ENCODE results near the gene IL2. TPM values are rescaled to one million over a fixed set of nuclear protein-coding genes. Genes with fewer than 3 reads are reported as not detected.

The IL2 gene
- total RNA-seq: not detected
- long read RNA-seq, donor 1: 0 reads
- long read RNA-seq, donor 2: 0 reads

DNA sequence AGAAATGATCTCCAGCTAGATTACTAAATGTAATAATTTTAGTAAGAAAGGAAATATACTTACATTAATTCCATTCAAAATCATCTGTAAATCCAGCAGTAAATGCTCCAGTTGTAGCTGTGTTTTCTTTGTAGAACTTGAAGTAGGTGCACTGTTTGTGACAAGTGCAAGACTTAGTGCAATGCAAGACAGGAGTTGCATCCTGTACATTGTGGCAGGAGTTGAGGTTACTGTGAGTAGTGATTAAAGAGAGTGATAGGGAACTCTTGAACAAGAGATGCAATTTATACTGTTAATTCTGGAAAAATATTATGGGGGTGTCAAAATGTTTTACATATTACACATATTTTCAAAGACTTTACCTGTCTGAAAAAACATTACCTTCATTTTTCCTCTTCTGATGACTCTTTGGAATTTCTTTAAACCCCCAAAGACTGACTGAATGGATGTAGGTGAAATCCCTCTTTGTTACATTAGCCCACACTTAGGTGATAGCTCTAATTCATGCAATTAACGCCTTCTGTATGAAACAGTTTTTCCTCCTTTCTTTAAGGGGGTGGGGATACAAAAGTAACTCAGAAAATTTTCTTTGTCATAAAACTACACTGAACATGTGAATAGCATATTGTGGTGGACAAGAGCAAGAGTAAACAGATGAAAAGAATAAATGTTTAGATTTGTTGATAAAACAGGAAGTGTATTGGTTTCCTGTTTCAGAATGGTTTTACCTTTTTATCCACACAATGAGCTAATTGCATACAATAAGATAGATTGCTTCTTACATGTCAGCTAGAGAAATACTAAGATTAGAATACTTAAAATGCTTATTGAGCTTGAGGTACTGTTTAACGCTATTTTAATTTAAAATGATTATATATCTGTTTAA, at the start of gene IL2:
Gene IL2, minus strand, starts transcription at position 495 of the 886 bp plus-strand sequence. Its CDS starts 285 bp downstream, at position 210.
- no peaks in the 10 kb centered on the region for H3K9me3 ChIP-seq
- H3K4me1 ChIP-seq (ENCODE audit: low read depth): no peaks in the 10 kb centered on the region
- intact Hi-C loops (cut with DNase I, micrococcal nuclease): no loop called here
- no peak for DNase-seq
- H3K36me3 ChIP-seq (ENCODE audit: low read depth): no peaks in the 10 kb centered on the region
- ATAC-seq: peak; percentile 59
- TF ChIP-seq, protein P1, sequence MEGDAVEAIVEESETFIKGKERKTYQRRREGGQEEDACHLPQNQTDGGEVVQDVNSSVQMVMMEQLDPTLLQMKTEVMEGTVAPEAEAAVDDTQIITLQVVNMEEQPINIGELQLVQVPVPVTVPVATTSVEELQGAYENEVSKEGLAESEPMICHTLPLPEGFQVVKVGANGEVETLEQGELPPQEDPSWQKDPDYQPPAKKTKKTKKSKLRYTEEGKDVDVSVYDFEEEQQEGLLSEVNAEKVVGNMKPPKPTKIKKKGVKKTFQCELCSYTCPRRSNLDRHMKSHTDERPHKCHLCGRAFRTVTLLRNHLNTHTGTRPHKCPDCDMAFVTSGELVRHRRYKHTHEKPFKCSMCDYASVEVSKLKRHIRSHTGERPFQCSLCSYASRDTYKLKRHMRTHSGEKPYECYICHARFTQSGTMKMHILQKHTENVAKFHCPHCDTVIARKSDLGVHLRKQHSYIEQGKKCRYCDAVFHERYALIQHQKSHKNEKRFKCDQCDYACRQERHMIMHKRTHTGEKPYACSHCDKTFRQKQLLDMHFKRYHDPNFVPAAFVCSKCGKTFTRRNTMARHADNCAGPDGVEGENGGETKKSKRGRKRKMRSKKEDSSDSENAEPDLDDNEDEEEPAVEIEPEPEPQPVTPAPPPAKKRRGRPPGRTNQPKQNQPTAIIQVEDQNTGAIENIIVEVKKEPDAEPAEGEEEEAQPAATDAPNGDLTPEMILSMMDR (IDR thresholded peaks at IDR 0.05): no peak
- H3K4me3 ChIP-seq: no peak within 1 kb of the TSS

DNA sequence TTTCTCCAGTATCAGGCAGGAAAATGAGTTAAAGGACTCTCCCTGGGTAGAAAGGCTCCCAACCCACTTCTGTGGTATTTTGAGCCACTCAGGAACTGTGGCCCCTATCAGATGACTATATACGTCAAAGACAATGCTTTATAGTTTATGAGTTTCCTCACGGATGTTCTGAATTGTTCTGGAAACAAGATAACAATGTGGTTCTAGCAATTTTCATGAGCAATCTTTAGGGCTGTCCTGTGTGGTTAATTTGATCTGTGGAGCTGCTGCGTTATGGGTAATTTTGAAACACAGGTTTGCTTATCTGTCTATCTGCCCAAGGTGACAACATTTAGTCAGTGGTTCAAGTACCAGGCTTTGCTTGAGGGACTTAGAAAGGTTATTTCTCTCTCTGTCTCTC, 46.7 kb upstream of the IL2 start:
- H3K36me3 ChIP-seq (ENCODE audit: low read depth): no peaks in the 10 kb centered on the region
- no peak overlapping the region for H3K4me3 ChIP-seq
- no peaks in the 10 kb centered on the region for H3K9me3 ChIP-seq
- no peak for DNase-seq
- ATAC-seq: no peak
- intact Hi-C loops (cut with DNase I, micrococcal nuclease): no loop called here
- TF ChIP-seq, protein P1 (IDR thresholded peaks at IDR 0.05): no peak
- no peaks in the 10 kb centered on the region for H3K4me1 ChIP-seq (ENCODE audit: low read depth)

DNA sequence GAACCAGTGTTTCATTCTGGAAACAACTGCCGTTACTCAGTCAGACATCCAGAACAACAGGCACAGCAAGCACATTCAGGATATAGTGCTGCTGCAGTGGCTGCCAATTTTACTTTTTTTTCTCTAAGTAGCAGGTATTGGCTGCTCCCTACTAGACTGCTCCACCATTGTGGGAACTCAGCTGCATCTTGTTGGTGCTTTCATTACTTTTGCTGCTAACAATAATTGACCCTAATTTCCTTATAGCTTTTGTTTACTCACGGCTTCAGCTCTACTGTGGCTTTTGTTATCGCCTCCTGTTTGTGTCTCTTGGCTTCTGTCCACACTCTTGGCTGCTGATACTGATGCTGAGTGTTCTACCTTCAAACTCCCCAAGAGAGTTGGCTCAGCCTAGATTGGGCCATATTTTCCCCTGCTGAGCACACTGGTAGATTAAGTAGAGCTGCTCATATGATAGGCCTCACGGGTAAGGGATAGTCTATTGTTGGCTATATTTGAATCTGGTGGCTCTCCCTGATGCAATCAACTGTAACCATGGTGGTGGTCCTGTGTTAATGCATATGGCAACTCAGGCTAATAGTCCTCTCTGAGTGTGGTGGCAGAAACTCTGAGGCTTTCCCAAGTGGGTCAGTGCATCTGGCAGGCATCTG, 44.5 kb upstream of the IL2 start:
- DNase-seq: no peak
- Histone ChIP-seq H3K4me1 (ENCODE audit: low read depth) (no peaks in the 10 kb centered on the region), H3K9me3 (no peaks in the 10 kb centered on the region), H3K4me3 (no peak overlapping the region), H3K36me3 (ENCODE audit: low read depth) (no peaks in the 10 kb centered on the region)
- ATAC-seq: no peak
- TF ChIP-seq, protein P1 (IDR thresholded peaks at IDR 0.05): no peak
- intact Hi-C loops (cut with DNase I, micrococcal nuclease): no loop called here

DNA sequence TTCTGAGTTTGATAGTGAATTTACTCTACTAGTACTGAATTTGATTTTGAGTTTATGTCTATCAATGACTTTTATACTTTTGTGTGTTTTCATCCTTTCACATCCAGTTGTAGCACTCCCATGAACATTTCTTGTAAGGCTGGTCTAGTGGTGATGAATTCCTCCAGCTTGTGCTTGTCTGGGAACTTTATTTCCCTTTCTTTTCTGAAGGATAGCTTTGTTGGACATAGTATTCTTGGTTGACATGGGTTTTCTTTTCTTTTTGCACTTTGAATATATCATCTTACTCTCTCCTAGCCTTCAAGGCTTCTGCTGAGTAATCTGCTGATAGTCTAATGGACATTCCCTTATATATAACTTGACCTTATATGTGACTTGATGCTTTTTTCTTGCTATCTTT, 32.5 kb upstream of the IL2 start:
- H3K4me3 ChIP-seq: no peak overlapping the region
- H3K9me3 ChIP-seq: peaks cover 36% of the 10 kb centered on the region
- no peak for ATAC-seq
- DNase-seq: no peak
- H3K36me3 ChIP-seq (ENCODE audit: low read depth): no peaks in the 10 kb centered on the region
- intact Hi-C loops (cut with DNase I, micrococcal nuclease): no loop called here
- TF ChIP-seq, protein P1 (IDR thresholded peaks at IDR 0.05): no peak
- no peaks in the 10 kb centered on the region for H3K4me1 ChIP-seq (ENCODE audit: low read depth)

DNA sequence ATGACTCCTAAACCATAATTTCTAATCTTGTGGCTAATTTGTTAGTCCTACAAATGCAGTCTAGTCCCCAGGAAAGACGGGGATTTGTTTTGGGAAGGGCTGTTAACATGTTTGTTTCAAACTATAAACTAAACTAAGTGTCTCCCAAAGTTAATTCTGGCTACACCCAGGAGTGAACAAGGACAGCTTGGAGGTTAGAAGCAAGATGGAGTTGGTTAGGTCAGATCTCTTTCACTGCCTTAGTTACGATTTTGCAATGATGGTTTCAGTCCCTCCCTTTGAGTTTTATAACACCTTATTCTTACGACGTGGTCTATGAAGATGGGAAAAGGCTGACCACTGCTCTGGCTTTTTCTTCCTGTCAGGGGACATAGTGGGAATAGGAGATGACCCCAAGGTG, 27.0 kb upstream of the IL2 start:
- TF ChIP-seq, protein P1 (IDR thresholded peaks at IDR 0.05): no peak
- Histone ChIP-seq H3K4me1 (ENCODE audit: low read depth) (no peaks in the 10 kb centered on the region), H3K4me3 (no peak overlapping the region), H3K36me3 (ENCODE audit: low read depth) (no peaks in the 10 kb centered on the region), H3K9me3 (peaks cover 8% of the 10 kb centered on the region)
- ATAC-seq (no peak), DNase-seq (no peak)
- intact Hi-C loops (cut with DNase I, micrococcal nuclease): no loop called here

Data from mucosa of descending colon (tissue), 3 donors.